CD1c-positive myeloid dendritic cell (primary cell): Measurements from ENCODE around the gene CIC.

Source experiments
- DNase-seq: peaks from one replicate; pipeline ENCODE4 v3.0.0-alpha.2; 2016; ENCODE audit errors: extremely low spot score

CIC gene

DNA sequence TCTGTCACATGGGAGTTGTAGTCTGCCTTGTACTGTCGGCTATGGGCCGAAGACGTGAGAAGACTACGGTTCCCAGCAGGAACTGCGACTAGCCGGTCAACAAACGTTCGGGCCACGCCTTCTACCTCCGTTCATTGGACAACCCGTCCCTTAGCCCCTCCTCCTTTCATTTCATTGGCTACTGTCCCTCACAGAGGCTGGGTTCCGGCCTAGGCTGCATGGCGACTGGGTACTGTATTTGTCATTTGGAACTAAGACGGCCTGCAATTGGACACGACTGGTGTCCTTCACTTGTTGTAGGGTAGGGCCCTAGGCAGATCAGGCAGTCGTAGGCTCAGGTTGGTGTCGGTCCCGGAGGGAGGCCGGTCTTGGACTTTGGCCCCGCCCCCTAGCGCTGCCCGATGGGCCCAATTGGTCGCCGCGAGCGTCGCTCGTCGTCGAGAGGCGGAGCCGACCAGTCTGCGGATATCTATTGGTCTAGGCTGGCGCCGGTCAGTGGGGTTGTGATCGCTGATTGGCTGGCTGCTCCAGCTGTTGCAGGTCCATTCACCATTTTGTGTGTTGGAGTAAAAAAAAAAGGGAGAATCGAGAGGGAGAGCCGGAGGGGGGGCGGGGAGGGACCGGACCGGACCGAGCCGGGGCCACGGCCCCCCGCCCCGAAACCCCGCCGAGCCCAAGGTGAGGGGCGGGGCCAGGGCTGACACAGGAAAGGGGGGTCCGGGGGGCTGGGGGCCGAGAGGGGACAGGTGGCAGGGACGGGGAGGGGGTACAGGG, at the start of gene CIC:
CIC (plus strand) TSS at position 549 of the 774 bp plus-strand sequence. CDS start 2,532 bp downstream, outside the sequence.
- DNase-seq, result peak; percentile 100

DNA sequence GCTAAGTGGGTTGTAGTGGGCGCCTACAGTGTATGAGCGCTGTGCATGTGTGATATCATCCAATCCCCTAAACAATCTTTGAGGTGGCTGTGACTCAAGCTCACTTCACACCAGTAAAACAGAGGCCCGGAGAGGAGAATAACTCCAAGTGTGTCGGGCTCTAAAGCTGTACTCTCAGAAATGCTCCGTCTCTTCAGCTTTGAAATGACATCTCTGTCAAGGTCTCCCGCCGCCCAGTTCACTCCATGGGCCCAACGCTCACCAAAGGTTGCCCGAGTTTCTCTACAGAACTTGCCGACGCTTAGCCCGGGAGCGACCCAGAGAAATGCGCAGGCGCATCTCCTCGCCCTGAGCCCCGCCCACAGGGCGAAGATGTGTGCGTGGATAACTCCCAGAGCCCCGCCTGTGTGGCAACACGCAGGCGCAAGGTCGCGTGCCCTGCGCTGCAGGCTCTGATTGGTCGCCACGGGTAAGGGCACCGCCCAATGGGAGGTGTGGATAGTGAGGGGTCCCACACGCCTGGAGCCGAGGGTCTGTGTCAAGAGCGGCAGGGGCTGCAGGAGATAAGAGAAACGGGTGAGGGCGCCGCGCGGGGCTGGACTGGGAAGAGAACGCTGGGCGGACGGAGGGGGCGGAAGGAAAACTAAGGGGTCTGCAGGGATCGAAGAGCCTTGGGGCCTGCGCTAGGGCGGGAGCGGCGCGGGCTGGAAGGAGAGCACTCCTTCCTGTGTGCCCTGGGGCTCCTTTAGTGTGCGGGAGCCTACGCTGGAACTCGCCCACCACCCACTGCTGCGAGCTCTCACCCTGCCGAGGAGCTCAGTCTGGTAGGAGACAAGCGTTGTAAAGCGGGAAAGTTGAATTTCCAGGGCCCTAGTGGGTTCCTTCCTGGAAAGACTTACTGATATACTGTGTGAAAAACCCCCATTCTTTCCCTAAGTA, 49.0 kb upstream of the CIC start, which contains the start of gene ZNF526:
ZNF526 (plus strand) TSS at position 501 of the 939 bp plus-strand sequence. CDS start 4,092 bp downstream, outside the sequence.
- DNase-seq, result peak; percentile 99

GRCh38 chr19:42220751-42221097, 48.3 kb upstream of the CIC start:
- no peak for DNase-seq

GRCh38 chr19:42224940-42225717, 43.9 kb upstream of the CIC start:
- DNase-seq, result no peak

DNA sequence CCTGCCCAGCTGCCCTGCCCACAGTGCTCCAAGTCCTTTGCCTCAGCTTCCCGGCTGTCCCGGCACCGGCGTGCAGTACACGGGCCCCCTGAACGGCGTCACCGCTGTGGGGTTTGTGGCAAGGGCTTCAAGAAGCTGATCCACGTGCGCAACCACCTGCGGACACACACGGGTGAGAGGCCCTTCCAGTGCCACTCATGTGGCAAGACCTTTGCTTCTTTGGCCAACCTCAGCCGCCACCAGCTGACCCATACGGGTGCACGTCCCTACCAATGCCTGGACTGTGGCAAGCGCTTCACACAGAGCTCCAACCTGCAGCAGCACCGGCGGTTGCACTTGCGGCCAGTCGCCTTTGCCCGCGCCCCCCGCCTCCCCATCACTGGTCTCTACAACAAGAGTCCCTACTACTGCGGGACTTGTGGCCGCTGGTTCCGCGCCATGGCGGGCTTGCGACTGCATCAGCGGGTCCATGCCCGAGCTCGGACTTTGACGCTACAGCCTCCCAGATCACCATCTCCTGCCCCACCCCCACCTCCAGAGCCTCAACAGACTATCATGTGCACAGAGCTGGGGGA, 43.2 kb upstream of the CIC start:
- DNase-seq, result no peak

DNA sequence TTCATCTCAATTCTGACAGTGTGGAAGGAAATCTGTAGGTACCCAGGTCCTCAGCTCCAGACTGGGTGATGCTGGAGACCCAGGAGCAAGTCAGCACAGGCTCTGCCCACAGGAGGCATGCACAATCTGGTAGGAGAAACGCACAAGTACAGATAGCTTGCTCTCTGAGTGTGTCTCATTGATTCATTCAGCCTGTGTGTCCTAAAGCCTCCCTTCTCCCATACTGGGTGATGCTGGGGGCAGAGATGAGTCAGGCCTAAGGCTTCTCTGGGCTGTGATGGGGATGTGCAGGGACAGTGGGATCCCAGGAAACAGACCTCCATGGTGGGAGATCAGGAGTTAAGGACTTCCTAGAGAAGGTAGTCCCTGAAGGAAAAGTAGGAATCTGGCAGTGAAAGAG, 42.2 kb upstream of the CIC start:
- no peak for DNase-seq

DNA sequence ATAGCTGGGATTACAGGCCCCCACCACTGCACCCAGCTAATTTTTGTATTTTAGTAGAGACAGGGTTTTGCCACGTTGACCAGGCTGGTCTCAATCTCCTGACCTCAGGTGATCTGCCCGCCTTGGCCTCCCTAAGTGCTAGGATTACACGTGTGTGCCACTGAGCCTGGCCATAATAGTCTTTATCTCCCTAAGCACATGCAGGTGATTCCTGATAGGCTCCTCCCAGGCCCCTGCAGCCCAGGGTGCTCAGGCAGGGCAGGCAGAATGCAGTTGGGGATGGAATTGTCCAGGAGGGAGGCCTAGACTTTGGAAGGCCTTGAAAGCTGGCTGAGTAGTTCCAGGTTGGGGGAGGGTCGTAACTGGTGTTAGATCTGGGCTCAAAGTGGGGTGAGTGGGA, 40.4 kb upstream of the CIC start:
- no peak for DNase-seq

DNA sequence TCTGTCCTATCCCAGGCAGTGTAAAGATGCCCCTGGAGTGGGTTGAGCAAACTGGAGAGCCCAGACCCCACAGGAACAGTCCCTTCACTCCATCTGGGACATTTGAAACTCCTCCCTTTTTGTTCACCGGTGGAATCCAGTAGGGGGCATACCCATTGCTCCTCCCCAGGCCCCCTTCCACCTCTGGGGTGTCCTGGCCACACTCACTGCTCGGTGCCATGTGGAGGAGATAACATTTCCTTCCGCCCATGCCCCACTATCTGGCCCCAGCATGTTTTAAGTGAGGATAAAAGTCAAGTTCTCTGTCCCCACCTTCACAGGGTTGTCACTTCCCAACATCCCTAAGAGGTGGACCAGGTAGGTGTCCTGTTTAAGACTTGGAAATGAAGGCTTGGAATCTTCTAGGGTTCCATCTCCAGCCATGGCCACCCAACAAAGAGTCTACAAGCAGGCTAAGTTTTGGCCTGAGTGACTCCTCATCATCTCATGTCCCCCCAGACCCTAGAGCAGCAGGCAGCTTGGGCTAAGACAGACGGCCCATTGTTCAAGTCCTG, 39.7 kb upstream of the CIC start:
- no peak for DNase-seq

DNA sequence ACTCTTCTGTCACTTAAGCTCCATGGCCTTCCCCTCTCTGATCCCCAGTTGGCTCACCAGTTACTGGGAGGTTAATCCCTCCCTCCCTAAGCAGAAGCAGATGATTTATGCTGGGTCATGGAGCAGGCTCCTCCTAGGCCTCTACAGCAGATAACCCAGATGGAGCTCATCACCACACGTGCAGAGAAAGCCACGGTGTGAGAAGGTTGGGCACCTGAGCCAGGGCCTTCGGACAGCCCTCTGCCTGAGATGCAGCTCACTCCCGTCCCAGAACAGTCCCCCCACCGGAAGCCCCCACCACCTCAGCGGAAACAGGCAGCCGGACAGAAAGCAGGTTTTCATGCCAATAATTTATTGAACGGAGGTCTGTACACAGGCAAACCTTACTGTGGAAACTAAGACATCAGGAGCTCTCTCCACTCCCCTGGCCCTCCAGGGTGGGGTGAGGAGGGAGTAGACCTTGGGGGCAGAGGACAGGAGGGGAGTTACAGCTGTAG, 39.1 kb upstream of the CIC start:
- no peak for DNase-seq

DNA sequence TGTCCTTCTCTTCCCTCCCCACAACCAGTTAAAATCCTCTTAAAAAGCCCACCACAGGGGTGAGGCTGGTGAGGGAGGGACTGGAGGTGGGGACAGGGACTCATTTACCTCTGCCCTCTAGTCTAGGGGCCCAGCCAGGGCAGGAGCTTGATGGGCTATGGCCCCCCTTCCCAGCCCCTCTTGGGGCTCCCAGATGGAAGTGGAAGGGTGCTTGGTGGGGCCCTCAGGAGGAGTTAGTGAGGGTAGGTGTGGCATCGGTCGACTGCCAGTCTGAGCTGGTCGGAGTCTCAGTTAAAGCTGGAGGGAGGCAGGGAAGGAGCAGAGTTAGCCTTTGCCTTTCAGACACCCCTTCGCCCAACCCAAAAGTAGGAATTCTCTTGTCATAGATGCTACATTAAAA, 38.5 kb upstream of the CIC start:
- no peak for DNase-seq

DNA sequence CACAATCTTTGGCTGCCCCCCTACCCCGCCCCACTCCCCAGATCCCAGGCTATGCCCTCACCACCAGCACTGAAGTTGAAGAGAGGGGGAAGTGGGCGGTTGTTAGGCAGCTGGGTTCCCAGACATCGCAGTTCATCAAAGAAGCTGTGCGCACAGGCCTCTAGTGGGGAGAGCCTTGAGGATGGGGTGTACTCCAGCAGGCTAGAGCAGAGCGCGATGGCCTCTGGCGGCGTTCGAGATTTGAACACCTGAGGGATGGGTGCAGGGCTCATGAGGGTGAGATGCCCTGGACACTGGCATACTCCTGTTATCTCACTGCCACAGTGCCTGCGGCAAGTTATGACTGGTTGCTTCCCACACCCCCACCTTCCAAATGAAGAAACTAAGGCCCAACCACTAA, 36.6 kb upstream of the CIC start:
- DNase-seq, result no peak

GRCh38 chr19:42233106-42233505, 35.9 kb upstream of the CIC start:
- no peak for DNase-seq

DNA sequence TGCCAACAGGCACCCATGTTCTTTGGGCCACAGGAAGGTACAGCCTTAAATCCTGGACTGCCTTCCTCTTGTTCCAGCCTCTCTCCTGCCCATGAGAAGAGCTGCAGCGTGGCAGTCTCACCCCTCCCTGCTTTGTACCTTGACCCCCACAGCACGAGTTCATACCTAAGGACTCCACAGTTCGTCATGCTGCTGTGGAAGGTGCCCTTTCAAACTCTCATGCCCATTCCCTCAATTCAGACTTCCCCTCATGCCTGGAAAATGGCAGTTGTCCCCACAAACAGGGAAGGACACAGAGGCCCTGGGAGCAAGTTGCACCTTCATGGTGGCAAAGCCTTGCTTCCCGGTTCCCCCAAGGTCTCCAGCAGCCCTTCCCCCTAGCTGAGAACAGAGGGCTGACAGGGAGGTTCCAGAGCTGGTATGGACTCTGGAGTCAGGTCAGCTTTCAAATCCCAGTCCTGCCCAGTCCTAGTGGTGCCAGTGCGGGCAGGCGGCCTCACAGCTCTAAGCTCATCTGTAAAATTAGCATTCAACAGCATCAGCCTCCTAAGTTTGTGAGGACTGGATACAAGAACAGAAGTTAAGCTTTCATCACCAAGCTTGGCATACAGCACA, 35.3 kb upstream of the CIC start:
- DNase-seq, result no peak

DNA sequence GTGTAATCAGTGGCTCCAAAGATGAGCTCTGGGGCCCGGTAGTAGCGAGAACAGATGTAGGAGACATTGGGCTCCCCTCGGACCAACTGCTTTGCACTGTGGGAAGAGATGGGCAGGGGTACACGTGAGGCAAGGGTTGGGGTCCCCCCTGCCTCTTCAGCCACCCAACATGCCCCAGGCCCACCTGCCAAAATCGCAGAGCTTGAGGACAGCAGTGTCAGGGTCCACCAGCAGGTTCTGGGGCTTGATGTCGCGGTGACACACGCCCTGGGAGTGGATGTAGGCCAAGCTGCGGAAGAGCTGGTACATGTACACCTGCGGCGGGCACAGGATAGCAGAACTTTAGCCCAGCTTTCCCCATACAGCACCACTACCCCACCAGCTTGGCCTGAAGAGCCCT, 34.7 kb upstream of the CIC start:
- DNase-seq, result no peak

DNA sequence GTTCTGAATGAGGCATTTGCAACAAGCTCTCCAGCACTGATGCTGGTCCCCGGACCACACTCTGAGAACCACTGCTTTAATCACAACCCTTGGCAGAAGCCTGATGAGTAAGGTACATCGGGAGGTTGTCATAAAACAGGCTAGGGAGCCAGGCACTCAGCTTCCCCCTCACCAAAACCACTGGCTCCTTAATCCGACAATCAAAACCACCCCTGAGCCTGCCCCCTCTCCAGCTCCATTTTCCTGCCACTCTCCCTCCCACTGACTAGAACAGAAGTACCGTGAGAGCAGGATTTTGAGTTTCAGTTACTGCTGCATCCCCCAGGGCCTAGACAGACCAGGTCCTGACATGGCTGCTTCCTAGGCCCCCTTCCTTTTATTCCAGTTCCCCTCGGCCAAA, 33.9 kb upstream of the CIC start:
- DNase-seq, result no peak

DNA sequence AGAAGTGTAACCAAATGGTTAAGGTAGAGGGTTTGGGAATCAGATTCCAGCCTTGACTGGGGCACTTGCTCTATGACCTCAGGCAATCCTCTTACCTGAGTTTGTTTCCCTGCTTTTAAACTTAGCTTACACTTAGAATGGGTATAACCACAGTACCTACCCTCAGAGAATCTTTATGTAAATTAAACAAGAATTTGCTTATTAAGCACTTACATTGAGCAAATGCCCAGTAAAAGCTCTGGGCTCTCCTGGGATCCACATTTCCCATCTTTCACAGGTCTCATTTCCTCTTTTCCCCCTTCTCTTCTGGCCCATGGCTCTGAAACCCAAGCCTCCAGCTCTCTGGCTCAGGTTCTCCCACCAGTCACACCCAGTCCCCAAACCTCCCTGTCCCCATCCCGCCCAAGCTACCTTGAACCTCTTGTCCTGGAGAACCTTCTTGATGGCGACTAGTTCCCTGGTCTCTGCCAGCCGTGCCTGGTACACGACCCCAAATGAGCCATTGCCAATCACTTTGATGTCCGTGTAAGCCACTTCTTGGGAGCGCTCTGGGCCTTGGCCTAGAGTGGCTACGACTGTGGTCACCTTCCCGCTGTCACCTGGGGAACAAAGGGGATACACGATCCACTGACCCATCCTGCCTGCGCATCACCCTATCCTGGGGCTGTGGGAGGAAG, 29.4 kb upstream of the CIC start:
- no peak for DNase-seq

DNA sequence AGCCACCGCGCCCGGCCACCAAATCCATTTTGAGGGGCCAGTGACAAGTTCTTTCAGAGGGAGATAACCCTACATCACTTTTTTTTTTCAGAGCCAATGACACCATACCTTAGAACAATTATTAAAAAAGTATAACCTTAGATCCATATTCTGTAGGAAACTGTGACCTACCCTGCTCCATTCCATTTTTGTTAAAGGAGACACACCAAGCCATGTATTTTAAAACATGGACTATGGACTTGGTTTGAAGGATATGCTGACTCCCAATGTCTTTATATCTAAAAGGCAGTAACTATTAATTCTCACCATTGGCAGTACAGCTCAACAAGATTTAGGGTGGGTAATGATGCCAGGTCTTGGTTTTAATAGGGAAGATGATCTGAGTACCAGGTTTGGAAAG, 27.8 kb upstream of the CIC start:
- DNase-seq, result no peak

- DNase-seq, result no peak
Measured at GRCh38 chr19:42242069-42242511, 27.0 kb upstream of the CIC start.

- peak; percentile 98 for DNase-seq
Measured at GRCh38 chr19:42242512-42243409, 26.3 kb upstream of the CIC start, which contains the start of gene GSK3A. Gene GSK3A, minus strand, starts transcription at chr19:42242602. Its CDS starts 137 bp downstream, at chr19:42242465.
